Panc1 (cell line): ENCODE measurements around the gene NRGN.

ENCODE experiments used
- POLR2AphosphoS5 ChIP-seq: IDR thresholded peaks from 2 replicates; pipeline ENCODE4 v1.6.1; 2012; ENCODE audit warnings: mild to moderate bottlenecking, low read depth, low read length, moderate library complexity
- SIN3A ChIP-seq: IDR thresholded peaks from 2 replicates; pipeline ENCODE4 v1.6.1; 2012; ENCODE audit warnings: low read depth, mild to moderate bottlenecking, low read length, moderate library complexity, borderline replicate concordance; ENCODE audit not compliant: insufficient read depth
- TF ChIP-seq, protein P1 (sequence below): fragments of 450-650 bp; IDR thresholded peaks from 2 replicates; pipeline ENCODE4 v1.5.1; 2017; ENCODE audit warnings: mild to moderate bottlenecking

- TF ChIP-seq, protein P1, sequence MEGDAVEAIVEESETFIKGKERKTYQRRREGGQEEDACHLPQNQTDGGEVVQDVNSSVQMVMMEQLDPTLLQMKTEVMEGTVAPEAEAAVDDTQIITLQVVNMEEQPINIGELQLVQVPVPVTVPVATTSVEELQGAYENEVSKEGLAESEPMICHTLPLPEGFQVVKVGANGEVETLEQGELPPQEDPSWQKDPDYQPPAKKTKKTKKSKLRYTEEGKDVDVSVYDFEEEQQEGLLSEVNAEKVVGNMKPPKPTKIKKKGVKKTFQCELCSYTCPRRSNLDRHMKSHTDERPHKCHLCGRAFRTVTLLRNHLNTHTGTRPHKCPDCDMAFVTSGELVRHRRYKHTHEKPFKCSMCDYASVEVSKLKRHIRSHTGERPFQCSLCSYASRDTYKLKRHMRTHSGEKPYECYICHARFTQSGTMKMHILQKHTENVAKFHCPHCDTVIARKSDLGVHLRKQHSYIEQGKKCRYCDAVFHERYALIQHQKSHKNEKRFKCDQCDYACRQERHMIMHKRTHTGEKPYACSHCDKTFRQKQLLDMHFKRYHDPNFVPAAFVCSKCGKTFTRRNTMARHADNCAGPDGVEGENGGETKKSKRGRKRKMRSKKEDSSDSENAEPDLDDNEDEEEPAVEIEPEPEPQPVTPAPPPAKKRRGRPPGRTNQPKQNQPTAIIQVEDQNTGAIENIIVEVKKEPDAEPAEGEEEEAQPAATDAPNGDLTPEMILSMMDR, result no peak
- TF ChIP-seq POLR2AphosphoS5 (no peak), SIN3A (no peak)
Measured at GRCh38 chr11:124769806-124770774, 30.3 kb downstream of the NRGN start.
